Measurements from ENCODE around the gene NDUFB10. TPM values are rescaled to one million over a fixed set of nuclear protein-coding genes. Genes with fewer than 3 reads are reported as not detected.
A peak's percentile ranks its signal among the peaks of the same experiment; 100 is the strongest.

NDUFB10 gene
- total RNA-seq, 6 experiments from 2014 or later: 68.7 to 210 (median 81.2) TPM

DNA sequence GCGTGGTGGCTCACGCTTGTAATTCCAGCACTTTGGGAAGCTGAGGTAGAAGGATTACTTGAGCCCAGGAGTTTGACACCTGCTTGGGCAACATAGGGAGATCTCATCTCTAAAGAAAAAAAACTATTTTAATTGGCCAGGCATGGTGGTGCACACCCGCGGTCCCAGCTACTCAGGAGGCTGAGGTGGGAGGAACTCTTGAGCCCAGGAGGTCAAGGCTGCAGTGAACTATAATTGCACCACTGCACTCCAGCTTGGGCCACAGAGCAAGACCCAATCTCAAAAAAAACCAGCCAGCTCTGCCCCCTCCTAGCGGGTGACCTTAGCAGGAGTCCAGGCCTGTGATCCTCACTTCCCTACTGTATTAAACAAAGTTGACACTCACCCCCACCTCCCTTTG, 35.2 kb upstream of the NDUFB10 start:
- no peak for TF ChIP-seq POLR2A (IDR thresholded peaks at IDR 0.05)
- TF ChIP-seq, protein P1, sequence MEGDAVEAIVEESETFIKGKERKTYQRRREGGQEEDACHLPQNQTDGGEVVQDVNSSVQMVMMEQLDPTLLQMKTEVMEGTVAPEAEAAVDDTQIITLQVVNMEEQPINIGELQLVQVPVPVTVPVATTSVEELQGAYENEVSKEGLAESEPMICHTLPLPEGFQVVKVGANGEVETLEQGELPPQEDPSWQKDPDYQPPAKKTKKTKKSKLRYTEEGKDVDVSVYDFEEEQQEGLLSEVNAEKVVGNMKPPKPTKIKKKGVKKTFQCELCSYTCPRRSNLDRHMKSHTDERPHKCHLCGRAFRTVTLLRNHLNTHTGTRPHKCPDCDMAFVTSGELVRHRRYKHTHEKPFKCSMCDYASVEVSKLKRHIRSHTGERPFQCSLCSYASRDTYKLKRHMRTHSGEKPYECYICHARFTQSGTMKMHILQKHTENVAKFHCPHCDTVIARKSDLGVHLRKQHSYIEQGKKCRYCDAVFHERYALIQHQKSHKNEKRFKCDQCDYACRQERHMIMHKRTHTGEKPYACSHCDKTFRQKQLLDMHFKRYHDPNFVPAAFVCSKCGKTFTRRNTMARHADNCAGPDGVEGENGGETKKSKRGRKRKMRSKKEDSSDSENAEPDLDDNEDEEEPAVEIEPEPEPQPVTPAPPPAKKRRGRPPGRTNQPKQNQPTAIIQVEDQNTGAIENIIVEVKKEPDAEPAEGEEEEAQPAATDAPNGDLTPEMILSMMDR (IDR thresholded peaks at IDR 0.05): no peak
- Histone ChIP-seq H3K4me3 (no peak overlapping the region), H3K27me3 (no peaks in the 10 kb centered on the region), H3K4me1 (peaks cover 0 to 1% (median 0%) of the 10 kb centered on the region in 4 donors), H3K36me3 (no peaks in the 10 kb centered on the region), H3K9me3 (no peaks in the 10 kb centered on the region), H3K27ac (no peak overlapping the region)
- no CpG with 5 or more reads among the region's 5 CpGs for WGBS (ENCODE audit: insufficient coverage, low coverage, low lambda C conversion rate, missing lambda C conversion rate)
- intact Hi-C loops (cut with DNase I): no loop called here
- ATAC-seq (no peak), DNase-seq (no peak)

DNA sequence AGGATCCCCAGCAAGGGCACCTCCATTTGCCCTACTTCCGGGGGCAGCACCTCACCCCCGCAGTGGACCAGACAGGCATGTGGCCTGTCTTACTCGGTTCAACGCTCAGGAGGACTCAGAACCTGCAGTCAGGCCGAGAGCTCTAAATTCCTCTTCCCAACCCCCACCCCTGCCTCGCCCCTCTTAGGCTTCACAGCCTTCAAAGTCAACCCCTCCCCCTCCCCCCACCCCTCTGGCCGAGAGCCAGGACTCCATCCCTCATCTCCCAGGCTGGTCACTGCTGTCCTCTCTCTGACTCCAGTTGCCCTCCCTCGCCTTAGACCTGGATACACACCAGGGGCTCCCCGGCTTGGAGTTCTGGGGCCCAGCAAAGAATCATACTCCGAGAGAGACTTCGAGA, 33.1 kb upstream of the NDUFB10 start:
- WGBS (ENCODE audit: insufficient coverage, low coverage, low lambda C conversion rate, missing lambda C conversion rate): 72% methylated on average over 4 of the region's 11 CpGs
- peaks cover 0 to 8% (median 0%) of the 10 kb centered on the region in 4 donors for H3K4me1 ChIP-seq
- no peaks in the 10 kb centered on the region for H3K27me3 ChIP-seq
- H3K9me3 ChIP-seq: no peaks in the 10 kb centered on the region
- H3K36me3 ChIP-seq: no peaks in the 10 kb centered on the region
- no peak for TF ChIP-seq POLR2A (IDR thresholded peaks at IDR 0.05)
- TF ChIP-seq, protein P1 (IDR thresholded peaks at IDR 0.05): no peak
- H3K4me3 ChIP-seq: no peak overlapping the region
- intact Hi-C loops (cut with DNase I): no loop called here
- H3K27ac ChIP-seq: no peak overlapping the region
- DNase-seq (no peak), ATAC-seq (no peak)

DNA sequence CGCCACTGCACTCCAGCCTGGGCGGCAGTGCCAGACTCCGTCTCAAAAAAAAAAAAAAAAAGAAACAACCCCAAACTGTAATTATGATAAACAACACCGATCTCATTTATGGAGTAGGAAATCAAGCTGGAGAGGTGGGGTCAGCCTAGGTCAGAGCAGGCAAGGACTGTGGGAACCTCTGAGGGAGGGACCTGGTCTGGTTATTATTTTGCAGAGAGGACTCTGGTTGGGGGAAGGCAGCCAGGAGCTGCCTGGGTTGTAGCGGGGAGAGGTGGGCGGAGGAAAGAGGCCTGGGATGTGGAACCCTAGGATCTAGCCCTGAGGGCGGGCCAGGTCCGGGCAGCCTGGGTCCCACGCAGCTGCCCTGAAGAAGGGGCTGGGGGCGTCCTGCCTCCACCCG, 30.2 kb upstream of the NDUFB10 start:
- no peaks in the 10 kb centered on the region for H3K36me3 ChIP-seq
- no peaks in the 10 kb centered on the region for H3K27me3 ChIP-seq
- no peak for TF ChIP-seq POLR2A (IDR thresholded peaks at IDR 0.05)
- no peaks in the 10 kb centered on the region for H3K9me3 ChIP-seq
- H3K4me3 ChIP-seq: peak overlapping the region; percentile 55 to 57 (median 56)
- WGBS (ENCODE audit: insufficient coverage, low coverage, low lambda C conversion rate, missing lambda C conversion rate): 8% methylated on average over 3 of the region's 11 CpGs
- ATAC-seq: peak; percentile 30 to 67 (median 46)
- H3K27ac ChIP-seq: peak overlapping the region; percentile 22 to 70 (median 33)
- peak in 1 of 3 donors; percentile 63 for DNase-seq
- peaks cover 0 to 22% (median 0%) of the 10 kb centered on the region in 4 donors for H3K4me1 ChIP-seq
- intact Hi-C loops (cut with DNase I): no loop called here

DNA sequence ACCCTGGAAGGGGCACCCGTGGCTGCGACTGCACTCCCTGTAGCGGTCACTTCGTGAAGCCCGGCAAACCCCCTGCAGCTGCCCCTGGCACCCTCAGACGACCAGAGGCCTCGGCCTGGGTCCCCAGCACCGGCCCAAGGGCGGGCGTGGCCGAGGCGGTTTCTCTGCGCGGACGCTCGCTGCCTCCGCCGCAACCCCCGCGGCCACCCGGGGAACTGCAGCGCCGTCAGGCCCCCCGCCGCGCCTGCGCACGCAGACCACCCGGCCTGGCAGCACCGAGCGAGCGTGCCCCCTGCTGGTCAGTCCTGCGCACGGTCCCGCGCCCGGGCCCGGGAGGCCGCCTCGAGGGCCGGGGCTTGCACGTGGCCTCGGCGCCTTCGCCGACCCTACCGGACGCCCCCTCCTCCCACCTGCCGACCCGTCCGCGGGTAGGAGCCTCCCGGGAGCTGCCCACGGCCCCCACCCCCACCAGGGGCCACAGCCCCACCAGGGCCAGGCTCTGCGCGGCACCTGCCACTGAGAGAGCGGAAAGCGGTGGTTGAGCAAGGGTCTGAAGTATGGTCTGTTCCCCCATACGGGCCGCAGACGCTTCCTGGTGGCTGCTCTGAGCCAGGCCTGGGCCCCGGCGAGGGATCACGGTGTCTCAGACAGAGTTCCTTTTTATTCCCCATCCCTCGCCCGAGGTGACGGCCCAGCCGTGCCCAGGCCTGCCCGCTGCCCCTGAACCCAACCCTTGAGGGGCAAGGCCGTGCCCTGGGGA, 29.6 kb upstream of the NDUFB10 start:
- WGBS (ENCODE audit: insufficient coverage, low coverage, low lambda C conversion rate, missing lambda C conversion rate): no CpG with 5 or more reads among the region's 70 CpGs
- H3K9me3 ChIP-seq: no peaks in the 10 kb centered on the region
- H3K27me3 ChIP-seq: no peaks in the 10 kb centered on the region
- peak overlapping the region; percentile 55 to 57 (median 56) for H3K4me3 ChIP-seq
- DNase-seq: peak; percentile 91 to 92 (median 91)
- no peaks in the 10 kb centered on the region for H3K36me3 ChIP-seq
- H3K4me1 ChIP-seq: peaks cover 0 to 22% (median 0%) of the 10 kb centered on the region in 4 donors
- intact Hi-C loops (cut with DNase I): loop anchor here (5.0 kb wide), 2 partner anchors 67 to 72 kb away; no protein-coding TSS in a partner anchor
- TF ChIP-seq, protein P1 (IDR thresholded peaks at IDR 0.05): peak; percentile 98 to 100 (median 99)
- TF ChIP-seq POLR2A (IDR thresholded peaks at IDR 0.05): peak; percentile 15
- ATAC-seq: peak; percentile 87 to 95 (median 91)
- peak overlapping the region; percentile 22 to 70 (median 33) for H3K27ac ChIP-seq

DNA sequence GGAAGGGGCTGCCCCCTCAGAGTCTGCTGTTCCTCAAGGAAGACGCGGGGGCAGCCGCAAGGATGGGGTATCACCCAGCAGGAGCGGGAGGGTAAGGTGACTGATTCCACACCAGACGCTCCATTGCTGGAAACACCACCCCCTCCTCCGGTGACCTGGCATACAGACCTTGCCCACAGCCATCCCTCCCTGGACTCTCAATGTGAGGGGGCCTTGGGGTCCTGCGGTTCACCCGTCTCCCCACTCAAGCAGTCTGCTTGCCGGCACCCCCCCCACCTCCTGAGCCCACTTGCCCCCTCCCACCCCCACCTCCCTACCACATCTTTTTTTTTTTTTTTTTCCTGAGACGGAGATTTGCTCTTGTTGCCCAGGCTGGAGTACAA, 29.0 kb upstream of the NDUFB10 start:
- intact Hi-C loops (cut with DNase I): loop anchor here (5.0 kb wide), 2 partner anchors 68 to 73 kb away; no protein-coding TSS in a partner anchor
- DNase-seq: no peak
- H3K27ac ChIP-seq: no peak overlapping the region

More for the DNA sequence above, 29.0 kb upstream of the NDUFB10 start:
- no peak overlapping the region for H3K4me3 ChIP-seq
- peaks cover 0 to 22% (median 0%) of the 10 kb centered on the region in 4 donors for H3K4me1 ChIP-seq
- H3K27me3 ChIP-seq: no peaks in the 10 kb centered on the region
- 42% methylated on average over 1 of the region's 10 CpGs for WGBS (ENCODE audit: insufficient coverage, low coverage, low lambda C conversion rate, missing lambda C conversion rate)
- no peaks in the 10 kb centered on the region for H3K36me3 ChIP-seq
- ATAC-seq: no peak
- TF ChIP-seq POLR2A (IDR thresholded peaks at IDR 0.05): no peak
- H3K9me3 ChIP-seq: no peaks in the 10 kb centered on the region

Measured in right lobe of liver (tissue), 6 donors.